GM18519 (cell line): ENCODE measurements around the gene PITPNM3.

Experiments
- ATAC-seq: cut with Tn5 transposase; IDR thresholded peaks from one replicate; pipeline ENCODE4 v1.9.1; 2021; ENCODE audit warnings: mild to moderate bottlenecking, moderate library complexity; ENCODE audit not compliant: unreplicated experiment, low FRiP score

PITPNM3 gene

GRCh38 chr17:6530324-6530920 is 25.9 kb downstream of the PITPNM3 start:
- ATAC-seq: no peak

GRCh38 chr17:6528557-6528956 is 27.8 kb downstream of the PITPNM3 start:
- ATAC-seq: no peak

- ATAC-seq: no peak
These were observed 29.8 kb downstream of the PITPNM3 start for GRCh38 chr17:6526362-6527152.

GRCh38 chr17:6525731-6526130 is 30.6 kb downstream of the PITPNM3 start:
- no peak for ATAC-seq

GRCh38 chr17:6525141-6525540 is 31.2 kb downstream of the PITPNM3 start:
- ATAC-seq: no peak

GRCh38 chr17:6524520-6524919 is 31.8 kb downstream of the PITPNM3 start:
- ATAC-seq: no peak

GRCh38 chr17:6523809-6524355 is 32.5 kb downstream of the PITPNM3 start:
- ATAC-seq: no peak

GRCh38 chr17:6523330-6523729 is 33.0 kb downstream of the PITPNM3 start:
- ATAC-seq: no peak

- no peak for ATAC-seq
These were observed 34.8 kb downstream of the PITPNM3 start for GRCh38 chr17:6521586-6521985.

GRCh38 chr17:6517062-6517461 is 39.3 kb downstream of the PITPNM3 start:
- no peak for ATAC-seq

GRCh38 chr17:6514371-6514770 is 42.0 kb downstream of the PITPNM3 start:
- ATAC-seq: no peak

GRCh38 chr17:6512552-6512951 is 43.8 kb downstream of the PITPNM3 start:
- no peak for ATAC-seq

- no peak for ATAC-seq
These were observed 45.9 kb downstream of the PITPNM3 start for GRCh38 chr17:6510321-6510977.

- no peak for ATAC-seq
These were observed 46.4 kb downstream of the PITPNM3 start for GRCh38 chr17:6509921-6510320.

GRCh38 chr17:6509031-6509771 is 47.2 kb downstream of the PITPNM3 start:
- ATAC-seq: no peak

GRCh38 chr17:6508519-6509030 is 47.8 kb downstream of the PITPNM3 start:
- no peak for ATAC-seq

- no peak for ATAC-seq
These were observed 48.3 kb downstream of the PITPNM3 start for GRCh38 chr17:6508016-6508415.

- ATAC-seq: no peak
These were observed 48.8 kb downstream of the PITPNM3 start for GRCh38 chr17:6507535-6507934.

GRCh38 chr17:6506679-6507231 is 49.6 kb downstream of the PITPNM3 start:
- ATAC-seq: no peak
